Keratinocyte (primary cell): ENCODE data around the gene TNRC6A.

Experiments
- CTCF ChIP-seq, 3 experiments: IDR thresholded peaks in 1 of 3; conservative IDR thresholded peaks in 1 of 3; optimal IDR thresholded peaks in 1 of 3; 2 replicates in 2 of 3; 3 replicates in 1 of 3; pipeline versions ENCODE3 to v1.5.1; 2011; ENCODE audit warnings: low read length in 3 of 3, mild to moderate bottlenecking in 3 of 3, moderate library complexity in 2 of 3, control low read depth in 1 of 3, inconsistent platforms in 1 of 3; ENCODE audit not compliant: insufficient read depth in 2 of 3; ENCODE audit errors: extremely low read depth in 1 of 3
- EZH2 ChIP-seq: IDR thresholded peaks from one replicate; pipeline ENCODE4 v1.6.1; 2012; ENCODE audit warnings: inconsistent platforms, mild to moderate bottlenecking, low read length, moderate library complexity

- TF ChIP-seq CTCF (optimal IDR thresholded peaks at IDR 0.05 in 1 of 3, IDR thresholded peaks at IDR 0.05 in 1 of 3, conservative IDR thresholded peaks at IDR 0.05 in 1 of 3; ENCODE audit: extremely low read depth in 1 of 3, insufficient read depth in 2 of 3, low read length in 3 of 3): no peak
- TF ChIP-seq EZH2: no peak
Observed at GRCh38 chr16:24681793-24682192, 47.7 kb upstream of the TNRC6A start.
